H1 (cell line): Measurements from ENCODE around the gene CA10. TPM values are rescaled to one million over a fixed set of nuclear protein-coding genes. Genes with fewer than 3 reads are reported as not detected.

Experiments used
- CTCF ChIA-PET: fragments of 300-600 bp; sonication (Branson Sonifier 250); formaldehyde crosslinking; loops from one replicate; lab custom pipeline; 2021; ENCODE audit not compliant: partially characterized antibody; lab: Charles Lee
- POLR2A ChIA-PET: fragments of 300-600 bp; sonication (Branson Sonifier 250); formaldehyde crosslinking; loops from one replicate; lab custom pipeline; 2021; ENCODE audit warnings: inconsistent platforms; ENCODE audit not compliant: partially characterized antibody; lab: Charles Lee
- DNase-seq, 2 experiments: peaks; one replicate each; pipeline versions ENCODE4 v3.0.0 to v3.0.0-alpha.2; 2010 to 2022; ENCODE audit warnings: low spot score in 2 of 2, low read depth in 1 of 2, mixed read lengths in 1 of 2
- FAIRE-seq: peaks from 2 replicates; lab custom pipeline; 2011; peaks lifted over from hg19 to GRCh38; lab: Jason Lieb, UNC
- H2AFZ ChIP-seq: 2 replicates; pipeline ENCODE4 v1.8.1; 2012; ENCODE audit warnings: low read length, inconsistent platforms
- H2AK5ac ChIP-seq: 2 replicates; pipeline ENCODE4 v1.6.1; 2013; ENCODE audit warnings: low read depth, low read length
- H2BK120ac ChIP-seq: replicated peaks from 2 replicates; pipeline ENCODE3; 2013; ENCODE audit warnings: low read depth, low read length, inconsistent platforms
- H2BK12ac ChIP-seq: 2 replicates; pipeline ENCODE4 v1.6.1; 2013; ENCODE audit warnings: low read depth, low read length
- H2BK15ac ChIP-seq: 2 replicates; pipeline ENCODE4 v1.6.1; 2013; ENCODE audit warnings: low read length
- H2BK20ac ChIP-seq: 2 replicates; pipeline ENCODE4 v1.6.1; 2013; ENCODE audit warnings: low read length
- H2BK5ac ChIP-seq: 2 replicates; pipeline ENCODE4 v1.6.1; 2013; ENCODE audit warnings: low read depth, low read length
- H3K14ac ChIP-seq: 2 replicates; pipeline ENCODE4 v1.6.1; 2013; ENCODE audit warnings: inconsistent platforms; ENCODE audit not compliant: insufficient read length
- H3K18ac ChIP-seq: 2 replicates; pipeline ENCODE4 v1.6.1; 2013; ENCODE audit warnings: low read length; ENCODE audit errors: extremely low read depth
- H3K23ac ChIP-seq: 2 replicates; pipeline ENCODE4 v1.6.1; 2013; ENCODE audit warnings: inconsistent platforms; ENCODE audit not compliant: insufficient read length
- H3K23me2 ChIP-seq: 2 replicates; pipeline ENCODE4 v1.6.1; 2013; ENCODE audit warnings: low read depth, low read length
- H3K27ac ChIP-seq: 2 replicates; pipeline ENCODE4 v1.6.1; 2011; ENCODE audit warnings: low read depth, low read length, inconsistent platforms
- H3K27me3 ChIP-seq, 4 experiments: replicated peaks in 1 of 4; 1 replicate in 1 of 4; 2 replicates in 3 of 4; pipeline versions ENCODE4 v1.6.1 to v1.8.1; 2011 to 2013; ENCODE audit warnings: low read length in 3 of 4, mild to moderate bottlenecking in 3 of 4, inconsistent platforms in 2 of 4, mixed read lengths in 2 of 4, moderate library complexity in 1 of 4; ENCODE audit not compliant: control insufficient read depth in 3 of 4, insufficient read depth in 3 of 4; ENCODE audit errors: extremely low read depth in 1 of 4
- H3K36me3 ChIP-seq, 4 experiments: 2 replicates each; pipeline versions ENCODE4 v1.6.1 to v1.8.1; 2011 to 2013; ENCODE audit warnings: mild to moderate bottlenecking in 4 of 4, low read length in 3 of 4, moderate library complexity in 2 of 4, control low read depth in 1 of 4, inconsistent platforms in 1 of 4; ENCODE audit not compliant: insufficient read depth in 4 of 4, control insufficient read depth in 2 of 4
- H3K4ac ChIP-seq: replicated peaks from 2 replicates; pipeline ENCODE3; 2013; ENCODE audit warnings: low read length, low read depth, mixed read lengths, inconsistent platforms; ENCODE audit not compliant: insufficient read length
- H3K4me1 ChIP-seq, 4 experiments: replicated peaks in 1 of 4; 1 replicate in 1 of 4; 2 replicates in 3 of 4; pipeline versions ENCODE4 v1.6.1 to v1.8.1; 2011 to 2013; ENCODE audit warnings: low read length in 3 of 4, inconsistent platforms in 2 of 4, mixed read lengths in 1 of 4; ENCODE audit not compliant: insufficient read depth in 4 of 4, control insufficient read depth in 3 of 4
- H3K4me2 ChIP-seq, 2 experiments: 2 replicates each; pipeline versions ENCODE4 v1.6.1 to v1.8.1; 2011 to 2013; ENCODE audit warnings: low read depth in 2 of 2, low read length in 2 of 2, control low read depth in 1 of 2, inconsistent platforms in 1 of 2, mild to moderate bottlenecking in 1 of 2; ENCODE audit not compliant: insufficient read depth in 1 of 2
- H3K4me3 ChIP-seq, 4 experiments: fragments of 200-600, 300-600 bp in 1 of 4; sonication (generic), shearing (Covaris generic), sonication (Bioruptor Twin) in 1 of 4; 2 replicates each; pipeline versions ENCODE4 v1.5.1 to v1.8.1; 2011 to 2016; ENCODE audit warnings: low read length in 4 of 4, low read depth in 3 of 4, control low read depth in 2 of 4, inconsistent platforms in 2 of 4, mild to moderate bottlenecking in 2 of 4, mixed read lengths in 1 of 4, moderate library complexity in 1 of 4; ENCODE audit not compliant: insufficient read depth in 2 of 4; ENCODE audit errors: extremely low read depth in 1 of 4
- H3K56ac ChIP-seq: replicated peaks from 2 replicates; pipeline ENCODE3; 2013; ENCODE audit warnings: low read depth, mild to moderate bottlenecking, mixed read lengths, low read length, inconsistent platforms; ENCODE audit not compliant: insufficient read length
- H3K79me1 ChIP-seq: 2 replicates; pipeline ENCODE4 v1.6.1; 2013; ENCODE audit warnings: low read depth, low read length, control low read depth
- H3K79me2 ChIP-seq, 2 experiments: 2 replicates each; pipeline versions ENCODE4 v1.6.1 to v1.8.1; 2012 to 2013; ENCODE audit warnings: low read length in 2 of 2, mild to moderate bottlenecking in 2 of 2, inconsistent platforms in 1 of 2; ENCODE audit not compliant: insufficient read depth in 2 of 2, control insufficient read depth in 1 of 2
- H3K9ac ChIP-seq, 4 experiments: replicated peaks in 1 of 4; 1 replicate in 1 of 4; 2 replicates in 3 of 4; pipeline versions ENCODE4 v1.6.1 to v1.8.1; 2011 to 2013; ENCODE audit warnings: low read depth in 3 of 4, low read length in 3 of 4, control low read depth in 2 of 4, mild to moderate bottlenecking in 2 of 4, moderate library complexity in 2 of 4, inconsistent platforms in 1 of 4; ENCODE audit errors: extremely low read depth in 1 of 4
- H3K9me3 ChIP-seq, 2 experiments: 2 replicates each; pipeline versions ENCODE4 v1.6.1 to v1.8.1; 2012 to 2013; ENCODE audit warnings: mild to moderate bottlenecking in 2 of 2, moderate library complexity in 2 of 2, control low read depth in 1 of 2, inconsistent platforms in 1 of 2, low read depth in 1 of 2, low read length in 1 of 2, mixed read lengths in 1 of 2; ENCODE audit not compliant: insufficient read depth in 2 of 2
- H4K20me1 ChIP-seq, 2 experiments: replicated peaks in 1 of 2; 2 replicates each; pipeline versions ENCODE3 to v1.8.1; 2011 to 2013; ENCODE audit warnings: inconsistent platforms in 2 of 2, low read length in 2 of 2, mild to moderate bottlenecking in 1 of 2; ENCODE audit not compliant: insufficient read depth in 2 of 2, control insufficient read depth in 1 of 2
- H4K5ac ChIP-seq: 2 replicates; pipeline ENCODE4 v1.6.1; 2013; ENCODE audit warnings: low read length, low read depth, mixed read lengths, inconsistent platforms; ENCODE audit not compliant: insufficient read length
- H4K8ac ChIP-seq: 2 replicates; pipeline ENCODE4 v1.8.0; 2013; ENCODE audit warnings: mild to moderate bottlenecking, moderate library complexity, low read length, inconsistent platforms; ENCODE audit not compliant: insufficient read depth; ENCODE audit errors: extremely low read depth
- H4K91ac ChIP-seq: replicated peaks from 2 replicates; pipeline ENCODE3; 2013; ENCODE audit warnings: low read length, mixed read lengths, inconsistent platforms; ENCODE audit not compliant: insufficient read length
- CBX5 ChIP-seq: fragments of 300-800, 300-1000 bp; sonication (generic); IDR thresholded peaks from 2 replicates; pipeline ENCODE4 v1.7.1; 2016; ENCODE audit warnings: antibody characterized with exemption, low read length, low read depth
- HDAC2 ChIP-seq, 2 experiments: fragments of 300-600 bp in 1 of 2; sonication (generic) in 1 of 2; IDR thresholded peaks; 2 replicates each; pipeline ENCODE4 v1.6.1; 2011 to 2012; ENCODE audit warnings: low read depth in 2 of 2, low read length in 2 of 2, mild to moderate bottlenecking in 2 of 2, moderate library complexity in 2 of 2, borderline replicate concordance in 1 of 2, inconsistent platforms in 1 of 2
- MAFK ChIP-seq: IDR thresholded peaks from 2 replicates; pipeline ENCODE4 v1.6.1; 2012; ENCODE audit warnings: low read depth, mild to moderate bottlenecking, improper control_type of control experiment, low read length
- MAX ChIP-seq: IDR thresholded peaks from 2 replicates; pipeline ENCODE4 v1.6.1; 2012; ENCODE audit warnings: inconsistent platforms
- RFX5 ChIP-seq: IDR thresholded peaks from 2 replicates; pipeline ENCODE4 v1.6.1; 2011; ENCODE audit warnings: low read depth, low read length, improper control_type of control experiment, borderline replicate concordance
- RNF2 ChIP-seq: fragments of 200-900, 300-1000 bp; sonication (generic); IDR thresholded peaks from 2 replicates; pipeline ENCODE4 v1.7.1; 2016; ENCODE audit warnings: borderline replicate concordance, low read depth, mild to moderate bottlenecking, antibody characterized with exemption, low read length; ENCODE audit not compliant: poor library complexity, severe bottlenecking; ENCODE audit errors: missing control alignments
- SUZ12 ChIP-seq: fragments of 200-600 bp; sonication (generic); IDR thresholded peaks from 2 replicates; pipeline ENCODE4 v1.6.1; 2012; ENCODE audit warnings: mild to moderate bottlenecking, inconsistent platforms, low read length, moderate library complexity, mixed read lengths
- TBP ChIP-seq: IDR thresholded peaks from 2 replicates; pipeline ENCODE4 v1.6.1; 2011; ENCODE audit warnings: low read depth, low read length, improper control_type of control experiment
- WGBS, 2 experiments: shearing (Covaris generic) in 1 of 2; methylation state at CpG; one replicate each; pipeline versions ENCODE4 v1.1.6 to v1.1.7; 2013 to 2015; ENCODE audit warnings: low lambda C conversion rate in 2 of 2, mixed read lengths in 2 of 2, inconsistent platforms in 1 of 2, low coverage in 1 of 2, missing lambda C conversion rate in 1 of 2; ENCODE audit not compliant: insufficient replicate concordance in 2 of 2, insufficient coverage in 1 of 2, insufficient read length in 1 of 2; ENCODE audit errors: extremely low coverage in 1 of 2, missing lambda C conversion rate in 1 of 2; 5-methylcytosine and 5-hydroxymethylcytosine counted together
- polyA plus RNA-seq, 7 experiments: library from polyadenylated mRNA; depleted of rRNA in 3 of 7; stranded (reverse) in 5 of 7; unstranded in 2 of 7; fragments of >200 nt in 5 of 7; fragments of 200-250 nt in 2 of 7; gene quantifications; 1 replicate in 5 of 7; 2 replicates in 1 of 7; 4 replicates in 1 of 7; pipeline versions ENCODE4 v1.2.1 to v1.2.3, GENCODE V29; 2011 to 2013; ENCODE audit warnings: missing spikeins in 2 of 7, mixed read lengths in 2 of 7
- total RNA-seq: library from RNA; stranded (reverse); fragmentation: NEBNext Ultra II Directional; extraction: Animal tissue kit (Norgen Biotek cat#: 25700); gene quantifications from 2 replicates; pipeline ENCODE4 v1.2.1, GENCODE V29; 2021

The CA10 gene
- total and polyA plus RNA-seq, 2 of the 8 experiments (the other 6 are each of a cell fraction or from before 2014, with no cell fraction given), result 0.60 to 0.63 TPM

- DNase-seq (no peak), FAIRE-seq (no peak)
- Histone ChIP-seq H4K8ac (no peak overlapping the region), H3K79me1 (no peaks in the 10 kb centered on the region), H3K4me1 (peaks cover 0 to 5% (median 2%) of the 10 kb centered on the region in 4 experiments; a peak in 4 of 7 replicates), H3K56ac (no peak overlapping the region), H3K14ac (no peak overlapping the region), H3K27me3 (no peaks in the 10 kb centered on the region), H4K5ac (no peak overlapping the region), H3K36me3 (no peaks in the 10 kb centered on the region), H2BK120ac (no peak overlapping the region), H2BK5ac (no peak overlapping the region), H3K9me3 (no peaks in the 10 kb centered on the region), H3K79me2 (no peaks in the 10 kb centered on the region), H2BK15ac (no peak overlapping the region), H4K91ac (no peak overlapping the region), H2AK5ac (no peak overlapping the region), H3K4me3 (no peak overlapping the region), H3K4me2 (no peak overlapping the region), H2BK20ac (no peak overlapping the region), H4K20me1 (no peaks in the 10 kb centered on the region), H3K27ac (no peak overlapping the region), H3K23ac (no peak overlapping the region), H2BK12ac (no peak overlapping the region), H2AFZ (no peak overlapping the region), H3K9ac (no peak overlapping the region), H3K23me2 (no peaks in the 10 kb centered on the region), H3K18ac (no peak overlapping the region), H3K4ac (no peak overlapping the region)
- TF ChIP-seq MAFK, result no peak
- TF ChIP-seq RFX5, result no peak
- TF ChIP-seq CBX5, result no peak
- no peak for TF ChIP-seq HDAC2 (IDR thresholded peaks at IDR 0.05; ENCODE audit: borderline replicate concordance in 1 of 2, low read depth in 2 of 2, low read length in 2 of 2)
- TF ChIP-seq TBP, result no peak
- TF ChIP-seq RNF2, result no peak
- no peak for TF ChIP-seq SUZ12
- TF ChIP-seq MAX, result no peak
- CTCF ChIA-PET, result interaction anchor here (1.0 kb wide), 1 partner anchor 22 kb away, joined by 3 read pairs; no protein-coding TSS in a partner anchor
- POLR2A ChIA-PET, result no interaction called here
- WGBS, 2 experiments, result 90% methylated on average over 5 of the region's 5 CpGs; no CpG with 5 or more reads in 1 of the 2 experiments
Measured at GRCh38 chr17:51682115-51682514, 476.4 kb downstream of the CA10 start.
